GM18520 (cell line): ENCODE results near the gene PRUNE2.

ENCODE experiments used
- ATAC-seq: cut with Tn5 transposase; IDR thresholded peaks from one replicate; pipeline ENCODE4 v1.9.1; 2021; ENCODE audit not compliant: unreplicated experiment

The PRUNE2 gene

DNA sequence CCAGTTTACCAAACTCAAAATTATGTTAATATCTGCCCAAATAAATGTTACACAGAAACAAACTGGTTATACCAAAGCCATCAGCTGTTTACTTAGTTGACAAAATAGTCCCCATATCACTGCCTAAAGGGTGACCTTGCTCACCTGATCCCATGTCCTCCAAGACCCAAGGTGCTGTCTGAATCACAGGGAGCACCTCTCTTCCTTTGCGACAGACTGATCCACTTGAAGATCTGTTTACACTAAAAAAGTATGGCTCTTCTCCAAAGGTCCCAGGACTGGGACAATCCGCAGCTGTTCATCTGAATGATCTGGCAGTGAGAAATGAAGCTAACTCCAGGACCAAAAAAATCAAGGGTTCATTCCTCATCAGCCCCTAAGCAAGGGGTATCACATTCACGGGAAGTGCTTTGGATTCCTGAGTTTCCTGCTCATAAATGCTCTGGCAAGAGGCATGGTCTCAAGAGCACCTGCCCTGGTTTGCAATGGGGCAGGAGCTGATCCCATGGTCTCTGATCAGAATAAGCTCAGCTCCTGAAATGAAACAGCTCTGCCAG, 5.0 kb downstream of the PRUNE2 start:
- no peak for ATAC-seq

DNA sequence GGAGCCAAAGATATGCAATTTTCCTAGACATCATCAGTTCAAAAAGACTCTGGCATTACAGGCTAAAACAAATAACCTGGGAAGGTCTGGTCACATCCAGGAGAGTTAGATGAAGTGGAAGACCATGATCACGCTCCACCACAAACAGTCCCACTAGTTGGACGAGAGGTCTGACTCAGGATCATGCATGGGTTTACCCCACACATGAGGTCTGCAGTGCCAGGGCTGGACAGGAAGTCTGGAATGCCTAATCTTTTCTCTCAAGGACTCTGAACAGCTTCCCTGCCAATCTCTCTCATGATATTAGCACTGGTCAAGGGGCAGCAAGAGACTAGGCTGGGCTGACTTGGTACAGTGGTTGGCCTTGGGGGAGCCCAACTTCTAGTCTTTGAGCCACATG, 7.1 kb downstream of the PRUNE2 start:
- no peak for ATAC-seq

DNA sequence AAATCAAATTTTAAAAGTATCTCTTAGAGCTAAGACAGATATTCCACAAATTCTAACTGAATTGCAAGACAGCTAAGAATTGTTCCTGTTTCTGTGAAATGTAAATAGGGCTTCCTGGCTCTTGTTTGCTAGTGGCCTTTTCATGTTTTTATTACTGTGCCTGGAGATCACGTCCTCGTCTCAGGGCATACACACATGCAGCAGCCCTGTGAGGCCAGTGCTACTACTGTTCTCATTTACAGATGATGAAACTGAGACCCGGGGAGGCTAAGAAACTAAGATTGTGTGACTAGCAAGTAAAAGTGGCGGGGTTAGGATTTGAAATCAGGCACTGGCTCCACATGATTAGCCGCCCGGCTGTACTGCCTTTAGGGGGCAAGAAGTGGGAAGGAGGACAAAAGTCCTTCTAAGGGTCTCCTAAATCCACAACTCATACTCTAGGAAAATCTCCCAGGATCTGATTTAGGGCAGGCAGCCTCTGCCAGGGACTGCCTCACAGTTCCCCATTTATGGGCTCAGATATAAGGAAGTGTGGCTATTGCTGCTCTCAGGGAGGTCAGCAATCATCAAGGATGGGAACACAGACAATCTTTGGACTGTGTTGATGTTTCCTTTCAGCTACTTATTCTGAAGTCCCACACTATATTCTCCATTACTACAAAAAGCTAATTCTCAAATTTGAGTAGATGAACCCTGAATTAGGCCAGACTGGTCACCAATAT, 7.9 kb downstream of the PRUNE2 start:
- no peak for ATAC-seq

DNA sequence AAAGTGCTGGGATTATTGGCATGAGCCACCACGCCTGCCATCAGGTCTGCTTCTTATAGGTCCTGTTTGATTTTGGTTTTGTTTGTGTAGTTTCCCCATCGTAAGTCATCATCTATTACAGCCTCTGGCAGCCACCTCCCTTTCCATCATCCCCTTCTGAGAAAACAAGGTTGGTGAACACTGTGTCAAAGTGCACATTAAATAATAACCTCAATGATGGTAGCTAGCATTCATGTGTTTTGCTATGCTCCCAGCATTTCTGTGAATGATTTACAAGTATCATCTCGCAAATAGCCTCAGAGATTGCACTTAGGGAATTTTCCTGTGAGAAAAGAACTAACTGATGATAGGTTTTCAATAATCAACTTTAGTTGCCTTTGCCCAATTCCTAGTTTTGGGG, 9.9 kb downstream of the PRUNE2 start:
- ATAC-seq: no peak

DNA sequence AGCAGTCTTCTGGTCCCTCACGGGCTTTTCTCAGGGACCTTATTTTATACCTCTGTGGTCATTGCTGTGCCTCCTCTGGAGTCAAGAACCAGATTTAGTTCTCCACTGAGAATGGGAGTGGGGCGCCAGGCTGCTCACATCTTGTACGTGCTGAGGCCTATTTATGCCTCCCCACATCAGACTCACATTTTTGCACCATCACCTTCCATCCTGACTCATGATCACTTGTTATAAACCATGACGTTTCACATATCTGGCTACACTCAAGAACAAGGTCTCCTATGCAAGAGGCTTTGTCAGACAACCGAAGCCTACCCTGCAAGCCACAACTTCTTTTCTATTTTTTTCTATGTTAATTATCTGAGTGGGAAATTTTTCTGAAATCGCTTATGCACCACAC, 10.7 kb downstream of the PRUNE2 start:
- no peak for ATAC-seq

DNA sequence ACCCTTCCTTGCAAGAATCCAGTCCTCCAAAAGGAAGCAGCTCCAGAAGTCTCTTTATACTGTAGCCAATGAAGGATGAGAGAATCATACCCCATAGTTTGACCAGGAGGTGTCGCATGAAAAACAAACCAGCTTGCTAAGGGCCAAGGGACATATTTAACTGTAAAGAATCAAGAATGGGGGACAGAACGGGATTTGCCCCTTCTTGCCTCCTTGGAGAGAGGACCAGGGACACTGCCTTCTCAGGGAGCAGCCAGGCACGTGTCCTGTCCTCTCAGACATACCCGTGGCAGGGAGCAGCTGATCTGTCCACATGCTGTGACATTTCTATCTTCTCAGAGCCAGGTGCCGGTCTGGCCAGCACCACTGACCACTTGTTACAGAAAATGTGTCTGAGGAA, 11.7 kb downstream of the PRUNE2 start:
- no peak for ATAC-seq

DNA sequence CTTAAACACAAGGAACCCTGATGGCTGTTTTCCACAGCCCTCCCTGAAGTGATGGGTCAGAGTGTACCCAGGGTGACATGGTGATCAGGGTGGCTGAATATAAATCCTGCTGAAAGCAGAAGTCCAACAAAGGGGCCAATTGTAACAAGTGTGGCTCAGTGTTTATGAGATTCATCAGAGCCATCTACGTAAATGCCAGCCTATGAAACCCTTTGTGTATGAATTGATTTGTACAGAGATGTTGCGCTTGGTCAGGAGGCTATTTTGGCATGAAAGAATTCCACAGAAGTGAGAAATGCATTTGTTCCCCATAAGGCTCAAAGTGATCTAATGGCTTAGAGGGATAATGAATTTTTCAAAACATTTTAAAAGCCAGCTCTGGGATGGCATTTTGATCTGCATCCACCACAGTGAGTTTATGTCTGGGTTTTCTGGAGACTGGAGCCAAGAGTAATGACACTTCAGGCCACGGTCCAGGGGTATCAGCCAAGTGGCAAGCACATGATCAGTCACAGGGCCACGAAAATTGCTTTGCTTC, 12.4 kb downstream of the PRUNE2 start:
- no peak for ATAC-seq

DNA sequence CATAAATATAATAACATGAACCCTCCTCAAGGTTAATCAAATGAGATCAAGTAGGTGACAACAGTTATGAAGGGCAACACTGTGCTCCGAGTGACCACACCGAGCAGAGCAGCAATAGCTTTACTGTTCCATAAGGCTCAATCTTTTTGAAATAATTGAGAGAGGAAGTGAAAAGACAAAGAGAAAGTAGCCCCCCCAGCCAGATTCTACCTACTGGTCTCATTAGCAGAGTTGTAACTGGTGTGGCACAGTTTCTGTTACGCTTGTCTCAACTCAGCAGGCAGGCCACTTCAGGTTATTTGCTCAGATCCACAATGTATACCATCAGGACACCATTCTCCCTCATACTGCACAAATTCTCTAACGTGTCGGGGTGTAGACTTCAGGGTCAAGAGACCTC, 14.0 kb downstream of the PRUNE2 start:
- no peak for ATAC-seq

DNA sequence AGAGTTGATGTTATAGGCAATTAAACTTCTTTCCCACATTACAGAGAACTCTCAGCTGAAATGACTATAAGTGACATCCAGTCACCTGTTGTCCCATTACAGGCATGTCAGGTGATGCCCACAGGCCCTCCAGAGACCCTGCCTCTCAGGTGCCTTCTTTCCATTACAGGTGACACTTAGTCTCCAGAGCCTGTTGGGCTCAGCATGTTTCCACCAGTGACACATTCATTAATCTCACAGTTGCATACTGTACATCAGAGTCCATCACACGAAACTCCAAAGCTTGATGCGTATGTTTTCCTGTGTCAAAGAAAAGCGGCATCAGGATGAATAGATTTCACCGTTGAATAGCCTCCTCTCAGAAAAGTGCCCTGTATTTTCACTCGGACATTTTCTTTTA, 14.6 kb downstream of the PRUNE2 start:
- no peak for ATAC-seq

DNA sequence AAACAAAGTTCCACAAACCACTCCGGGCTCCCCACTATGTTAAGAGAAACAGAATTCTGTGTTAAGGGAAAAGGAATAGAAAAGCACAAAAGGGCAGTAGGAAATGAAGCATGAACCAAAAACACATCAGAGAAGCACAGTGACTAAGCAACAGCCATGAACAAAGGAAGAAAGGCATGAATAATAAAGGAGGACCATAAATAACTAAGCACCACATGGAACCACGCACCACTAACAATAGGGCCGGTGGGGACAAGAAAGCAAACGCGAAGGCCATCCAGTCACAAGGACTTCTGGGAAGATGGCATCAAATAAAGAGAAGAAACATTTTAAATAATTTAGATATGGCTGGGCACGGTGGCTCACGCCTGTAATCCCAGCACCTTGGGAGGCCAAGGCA, 18.0 kb downstream of the PRUNE2 start:
- ATAC-seq: no peak

DNA sequence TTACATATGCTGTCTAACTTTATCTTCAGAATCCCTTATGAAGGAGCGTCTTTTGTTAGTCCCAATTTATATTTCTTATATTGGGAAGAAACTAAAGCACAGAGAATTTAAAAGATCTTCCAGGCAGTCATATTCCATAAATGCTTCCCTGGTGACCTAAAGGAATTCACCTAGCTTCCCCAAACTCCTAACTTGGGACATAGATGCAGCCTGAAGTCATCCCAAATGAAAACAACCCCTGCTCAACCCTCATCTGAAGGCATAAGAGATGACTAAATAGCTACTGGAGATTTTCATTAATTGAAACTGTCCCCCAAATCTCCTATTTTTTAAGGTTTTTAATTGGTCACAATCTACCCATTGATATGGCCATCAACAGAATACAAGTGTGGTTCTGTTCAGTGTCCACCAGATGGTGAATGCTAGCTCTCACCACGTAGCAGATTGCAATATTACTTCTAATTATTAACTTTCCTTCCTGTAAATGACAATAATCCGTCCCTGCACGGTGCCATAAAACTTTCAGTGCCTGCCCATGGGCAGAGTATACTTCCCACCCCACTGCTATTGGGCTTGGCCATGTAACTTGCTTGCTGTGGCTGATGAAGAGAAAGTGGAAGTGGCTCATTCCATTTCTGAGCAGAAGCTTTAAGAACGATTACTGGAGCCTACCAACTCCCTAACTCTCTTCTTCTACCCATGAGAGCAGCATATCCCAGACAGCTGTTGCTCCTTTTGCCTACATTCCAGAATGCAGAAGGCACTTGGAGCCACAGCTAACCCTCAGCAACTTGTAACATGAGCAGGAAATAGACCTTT, 18.7 kb downstream of the PRUNE2 start:
- peak; percentile 59 for ATAC-seq

DNA sequence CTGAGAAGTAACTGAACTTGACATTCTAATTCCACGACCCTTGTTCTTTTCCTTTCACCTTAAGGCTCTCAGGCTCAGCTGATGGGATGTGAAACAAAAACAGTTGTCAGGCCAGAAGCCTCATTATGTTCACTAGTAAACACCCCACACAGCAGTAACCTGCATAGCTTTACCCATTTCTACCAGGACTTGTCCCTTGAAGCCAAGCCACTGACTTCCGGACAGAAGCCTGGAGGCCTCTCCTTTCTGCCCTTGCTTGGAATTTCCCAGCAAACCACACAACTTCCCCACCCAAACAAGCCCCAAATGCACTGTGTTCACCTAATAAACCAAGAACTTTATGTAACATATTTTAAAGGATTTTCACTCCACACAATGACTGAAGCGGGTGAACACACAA, 19.6 kb downstream of the PRUNE2 start:
- ATAC-seq: no peak

DNA sequence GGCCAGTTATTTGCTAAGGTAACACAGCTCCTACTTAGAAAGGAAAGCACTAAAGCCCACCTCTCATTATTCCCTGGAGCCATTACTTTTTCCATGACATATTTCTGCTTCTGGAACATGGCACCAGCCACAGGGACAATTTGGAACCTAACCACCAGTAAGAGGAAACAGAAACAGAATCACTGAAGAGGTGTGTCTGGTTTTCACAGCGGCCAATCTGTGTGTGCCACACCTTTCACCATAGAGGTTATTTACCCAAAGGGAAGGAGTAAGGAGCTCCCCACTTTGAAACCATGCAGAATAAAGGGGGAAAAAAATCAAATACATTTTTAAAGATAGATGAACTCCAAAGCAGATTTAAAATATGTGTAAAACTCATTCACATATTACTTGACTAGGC, 21.1 kb downstream of the PRUNE2 start:
- no peak for ATAC-seq

DNA sequence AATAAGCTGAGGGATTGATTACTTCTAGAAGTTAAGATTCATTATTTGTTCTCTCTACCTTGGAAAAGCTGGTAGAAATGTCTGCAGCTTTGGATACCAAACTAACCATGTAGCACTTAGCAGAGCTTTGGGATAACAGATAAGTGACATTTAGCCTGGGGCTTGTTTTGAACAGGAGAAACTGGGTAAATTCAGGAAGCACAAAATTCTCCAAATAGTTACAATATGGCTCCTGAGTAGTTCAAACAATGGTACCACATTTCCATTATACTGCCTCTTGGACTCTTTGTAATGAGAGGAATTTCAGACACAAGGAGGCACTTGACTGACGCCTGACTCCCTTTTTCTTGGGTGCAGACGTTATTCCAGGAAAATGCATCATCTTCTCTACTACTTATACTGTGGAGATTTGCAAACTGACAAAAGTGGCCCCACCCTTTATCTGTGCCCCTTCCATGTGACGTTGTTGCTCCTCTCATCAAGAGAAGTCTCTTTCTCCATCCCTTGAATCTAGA, 22.5 kb downstream of the PRUNE2 start:
- no peak for ATAC-seq

DNA sequence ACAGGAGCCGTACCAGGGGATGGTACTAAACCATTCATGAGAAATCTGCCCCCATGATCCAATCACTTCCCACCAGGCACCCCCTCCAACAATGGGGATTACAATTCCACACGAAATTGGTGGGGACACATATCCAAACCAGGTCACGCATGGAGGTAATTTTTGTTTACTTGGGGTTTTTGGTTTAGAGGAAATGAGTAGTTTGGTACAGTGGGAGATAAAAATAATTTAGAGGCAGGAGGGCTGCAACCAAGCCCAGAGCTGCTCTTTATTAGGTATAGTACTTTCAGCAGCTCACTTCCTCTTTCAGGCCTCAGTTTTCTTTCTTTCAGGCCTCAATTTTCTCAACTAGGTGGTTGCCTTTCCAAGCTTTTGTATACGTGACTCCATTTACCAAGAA, 23.2 kb downstream of the PRUNE2 start:
- ATAC-seq: no peak

DNA sequence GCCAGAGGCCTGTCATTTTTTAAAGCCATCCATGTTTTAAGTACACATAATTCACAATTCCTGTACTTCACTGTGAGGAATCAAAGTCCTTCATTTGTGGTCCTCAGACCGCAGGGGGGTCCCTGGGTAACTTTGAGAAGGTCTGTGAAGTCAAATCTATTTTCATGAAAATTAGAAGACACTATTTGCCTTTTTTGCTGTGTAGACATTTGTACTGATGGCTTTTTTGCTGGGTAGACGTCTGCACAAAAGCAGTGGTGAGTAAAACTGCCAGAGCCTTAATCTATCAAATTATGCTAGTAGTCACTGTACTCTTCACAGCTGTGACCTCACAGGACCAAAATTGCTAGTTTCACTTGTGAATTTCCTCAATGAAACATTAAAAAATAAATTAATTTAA, 25.7 kb downstream of the PRUNE2 start:
- no peak for ATAC-seq

DNA sequence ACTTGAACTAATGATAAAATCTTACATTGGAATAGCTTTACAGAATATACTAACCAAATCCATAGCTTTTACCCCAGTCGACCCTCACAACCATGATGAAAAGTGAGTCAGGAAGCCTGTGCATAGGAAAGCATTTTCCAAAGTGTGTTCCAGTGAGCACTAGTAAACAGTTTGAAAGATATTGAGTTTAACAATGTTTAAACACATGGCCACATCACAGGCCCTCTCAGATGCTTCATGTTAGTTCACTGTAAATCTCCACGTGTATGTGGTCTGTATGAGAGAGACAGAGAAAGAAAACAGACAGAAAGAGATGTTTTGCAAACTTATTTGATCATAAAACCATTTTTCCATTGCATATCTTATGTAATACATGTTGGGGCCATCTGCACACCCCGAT, 27.0 kb downstream of the PRUNE2 start:
- no peak for ATAC-seq

DNA sequence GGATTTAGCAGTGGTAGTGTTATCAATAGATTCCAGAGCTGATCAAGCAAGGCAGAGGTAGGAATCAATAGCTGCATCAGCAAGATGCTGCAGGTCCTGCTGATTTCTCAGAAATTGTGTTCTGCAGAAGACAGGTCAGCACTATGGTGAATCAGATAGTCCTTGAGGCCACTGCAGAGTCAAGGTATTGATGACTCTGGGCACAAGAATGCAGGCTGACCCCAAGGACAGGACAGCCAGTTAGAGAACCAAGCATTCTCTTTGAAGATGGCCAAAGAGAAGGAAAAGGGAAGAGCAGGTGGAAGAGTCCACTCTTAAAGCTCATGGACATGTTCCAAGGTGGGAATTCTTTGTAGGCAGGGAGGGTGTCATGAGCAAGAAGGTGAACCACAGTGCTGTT, 28.0 kb downstream of the PRUNE2 start:
- ATAC-seq: no peak

DNA sequence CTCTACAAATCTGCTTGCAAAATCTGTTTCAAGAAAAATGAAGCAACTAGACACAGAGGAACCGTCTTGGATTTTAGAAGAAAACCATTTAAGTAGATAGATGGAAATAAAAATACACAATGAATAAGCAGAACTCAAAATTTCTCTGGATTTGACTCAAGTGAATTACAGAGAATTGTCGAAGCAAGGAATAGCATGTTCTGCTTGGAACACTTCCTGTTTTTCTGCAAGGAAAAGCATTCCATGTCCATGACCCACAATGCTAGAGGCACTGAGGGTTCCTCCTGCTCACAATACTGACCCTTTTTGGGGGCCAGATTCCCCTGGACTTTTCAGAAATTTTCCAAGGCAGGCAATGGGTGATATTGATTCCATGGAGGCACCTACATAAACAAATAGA, 29.8 kb downstream of the PRUNE2 start:
- ATAC-seq: no peak

DNA sequence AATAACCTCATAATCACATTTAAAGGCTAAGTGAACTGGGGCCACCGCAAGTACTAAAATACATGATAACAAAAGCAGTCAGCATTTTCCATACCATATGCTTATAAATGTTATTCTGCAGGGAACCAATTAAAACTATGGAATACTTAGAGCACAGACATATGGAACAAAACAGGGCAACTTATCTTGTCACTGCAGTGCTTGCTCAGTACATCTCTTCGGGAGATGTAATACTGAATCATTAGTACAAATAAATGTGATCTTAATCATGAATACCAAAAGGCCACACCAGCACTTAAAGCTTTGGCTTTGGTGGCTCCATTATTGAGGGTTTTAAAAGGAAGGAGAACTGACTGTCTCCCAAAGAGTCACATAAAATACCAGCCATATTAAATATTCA, 32.1 kb downstream of the PRUNE2 start:
- no peak for ATAC-seq

DNA sequence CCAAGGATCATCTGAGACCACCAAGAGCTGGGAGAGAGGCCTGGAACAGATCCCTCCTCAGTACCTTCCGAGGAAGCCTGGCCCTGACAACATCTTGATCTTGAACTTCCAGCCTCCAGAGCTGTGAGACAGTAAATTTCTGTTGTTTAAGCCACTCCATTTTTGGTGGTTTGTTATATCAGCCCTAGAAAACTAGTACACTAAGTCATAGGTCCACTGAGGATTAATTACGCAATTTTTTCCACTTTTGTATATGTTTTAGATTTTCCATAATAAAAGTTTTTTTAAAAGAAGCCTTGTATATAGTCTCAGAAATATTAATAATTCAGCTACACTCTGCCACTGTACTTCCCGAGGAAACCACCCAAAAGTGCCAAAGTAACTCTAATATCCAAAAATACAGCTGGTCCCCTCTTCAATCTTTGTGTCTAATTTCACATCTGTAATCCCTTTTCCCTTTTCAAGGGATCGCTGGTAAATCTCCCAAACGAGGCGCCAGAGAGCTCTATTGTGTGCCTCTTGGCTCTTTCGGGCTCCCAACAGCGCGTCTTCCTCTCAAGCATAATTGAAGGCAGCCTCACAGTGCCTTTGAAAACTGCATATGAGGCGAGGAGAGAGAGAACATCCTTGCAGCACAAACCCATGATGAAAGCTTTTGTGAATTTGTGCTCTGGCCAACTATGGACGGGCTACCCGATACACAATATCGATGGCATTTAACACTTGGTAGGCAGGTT, 32.7 kb downstream of the PRUNE2 start:
- ATAC-seq: no peak
